NB4 (cell line): ENCODE measurements around the gene CKS1B.
A peak's percentile ranks its signal among the peaks of the same experiment; 100 is the strongest.

Experiments used
- DNase-seq: peaks from one replicate; pipeline ENCODE4 v3.0.0; 2010; ENCODE audit warnings: low read depth
- H3K4me3 ChIP-seq: one replicate; pipeline ENCODE4 v1.5.1; 2011; ENCODE audit warnings: mild to moderate bottlenecking, low read depth, low read length, moderate library complexity
- MAX ChIP-seq: IDR thresholded peaks from 2 replicates; pipeline ENCODE4 v1.6.1; 2011; ENCODE audit warnings: low read depth, low read length
- MYC ChIP-seq: IDR thresholded peaks from 2 replicates; pipeline ENCODE4 v1.6.1; 2011; ENCODE audit warnings: low read depth, low read length
- POLR2A ChIP-seq: IDR thresholded peaks from 2 replicates; pipeline ENCODE4 v1.6.1; 2011; ENCODE audit warnings: mild to moderate bottlenecking; ENCODE audit not compliant: insufficient read length; ENCODE audit errors: extremely low read depth
- TF ChIP-seq, protein P1 (sequence below): IDR thresholded peaks from one replicate; pipeline ENCODE4 v1.5.1; 2012; ENCODE audit warnings: low read depth, low read length

The CKS1B gene

GRCh38 chr1:155008015-155008941 is 33.8 kb downstream of the CKS1B start:
- peak overlapping the region; percentile 49 for H3K4me3 ChIP-seq

GRCh38 chr1:155009221-155009711 is 34.8 kb downstream of the CKS1B start:
- H3K4me3 ChIP-seq, result peak overlapping the region; percentile 49
- no peak for TF ChIP-seq MYC
- no peak for TF ChIP-seq MAX
- no peak for TF ChIP-seq POLR2A
- no peak for DNase-seq

More at GRCh38 chr1:155008015-155008941, 33.8 kb downstream of the CKS1B start:
- peak; percentile 78 for DNase-seq
- TF ChIP-seq POLR2A (no peak), MAX (no peak), MYC (no peak)
- TF ChIP-seq, protein P1, sequence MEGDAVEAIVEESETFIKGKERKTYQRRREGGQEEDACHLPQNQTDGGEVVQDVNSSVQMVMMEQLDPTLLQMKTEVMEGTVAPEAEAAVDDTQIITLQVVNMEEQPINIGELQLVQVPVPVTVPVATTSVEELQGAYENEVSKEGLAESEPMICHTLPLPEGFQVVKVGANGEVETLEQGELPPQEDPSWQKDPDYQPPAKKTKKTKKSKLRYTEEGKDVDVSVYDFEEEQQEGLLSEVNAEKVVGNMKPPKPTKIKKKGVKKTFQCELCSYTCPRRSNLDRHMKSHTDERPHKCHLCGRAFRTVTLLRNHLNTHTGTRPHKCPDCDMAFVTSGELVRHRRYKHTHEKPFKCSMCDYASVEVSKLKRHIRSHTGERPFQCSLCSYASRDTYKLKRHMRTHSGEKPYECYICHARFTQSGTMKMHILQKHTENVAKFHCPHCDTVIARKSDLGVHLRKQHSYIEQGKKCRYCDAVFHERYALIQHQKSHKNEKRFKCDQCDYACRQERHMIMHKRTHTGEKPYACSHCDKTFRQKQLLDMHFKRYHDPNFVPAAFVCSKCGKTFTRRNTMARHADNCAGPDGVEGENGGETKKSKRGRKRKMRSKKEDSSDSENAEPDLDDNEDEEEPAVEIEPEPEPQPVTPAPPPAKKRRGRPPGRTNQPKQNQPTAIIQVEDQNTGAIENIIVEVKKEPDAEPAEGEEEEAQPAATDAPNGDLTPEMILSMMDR, result no peak

- TF ChIP-seq POLR2A, result no peak
- no peak for TF ChIP-seq MAX
- TF ChIP-seq, protein P1, result no peak
- peak; percentile 26 for DNase-seq
- H3K4me3 ChIP-seq, result peak overlapping the region; percentile 38
These were observed 35.3 kb downstream of the CKS1B start for GRCh38 chr1:155009742-155010141.

DNA sequence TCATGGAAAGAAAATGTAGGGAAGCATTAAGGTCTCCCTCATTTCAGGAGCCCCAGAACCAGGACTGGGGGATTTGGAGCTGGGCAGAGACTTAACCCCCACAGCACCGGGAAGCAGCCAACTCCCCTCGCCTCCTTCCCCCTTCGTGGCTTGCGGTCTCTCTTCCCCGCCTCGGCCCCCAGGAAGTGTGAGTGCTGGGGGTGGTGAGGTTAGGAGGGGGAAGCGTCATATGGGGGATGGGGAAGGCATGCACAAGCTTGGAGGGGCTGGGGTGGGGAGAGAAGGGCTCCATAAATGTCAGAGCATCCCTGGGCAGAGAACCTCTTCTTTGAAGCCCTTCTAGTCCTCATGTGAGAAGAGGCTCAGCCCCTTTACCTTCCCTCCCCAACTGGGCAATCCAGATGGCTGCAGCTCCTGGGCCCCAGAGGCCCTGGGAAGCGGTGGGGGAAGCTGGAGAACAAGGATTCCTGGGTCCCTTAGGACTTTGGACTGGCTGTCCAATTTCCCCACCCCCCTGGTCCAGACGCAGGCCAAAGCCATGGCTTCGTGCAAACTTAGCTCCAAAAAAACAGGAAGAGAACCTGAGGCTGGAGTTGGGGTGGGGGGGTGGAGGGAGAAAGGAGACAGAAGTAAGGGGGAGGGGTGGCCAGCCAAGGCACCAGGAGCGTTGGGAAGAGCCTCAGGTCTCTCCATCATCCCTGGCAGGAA is 35.9 kb downstream of the CKS1B start:
- peak overlapping the region; percentile 38 for H3K4me3 ChIP-seq

GRCh38 chr1:155011004-155011416 is 36.5 kb downstream of the CKS1B start:
- TF ChIP-seq MAX, result no peak
- no peak overlapping the region for H3K4me3 ChIP-seq
- no peak for DNase-seq

More for the DNA sequence above, 35.9 kb downstream of the CKS1B start:
- TF ChIP-seq MAX, result peak; percentile 22; the same call in 1 of the 2 replicates
- TF ChIP-seq, protein P1, result no peak
- peak; percentile 86 for DNase-seq

- no peak overlapping the region for H3K4me3 ChIP-seq
- no peak for DNase-seq
- TF ChIP-seq, protein P1, result no peak
- TF ChIP-seq POLR2A (no peak), MYC (no peak), MAX (no peak)
These were observed 37.0 kb downstream of the CKS1B start for GRCh38 chr1:155011437-155012025.
